Epithelial cell of alveolus of lung (primary cell): ENCODE results near the gene SIGLEC14. TPM values are rescaled to one million over a fixed set of nuclear protein-coding genes. Genes with fewer than 3 reads are reported as not detected.

Source experiments
- total RNA-seq: library from RNA; depleted of rRNA; stranded (reverse); fragments of >200 nt; gene quantifications from 2 replicates; pipeline ENCODE4 v1.2.1, GENCODE V29; 2015

SIGLEC14 gene
- total RNA-seq: 0.13 TPM in 1 of 2 replicates, not detected in the other

GRCh38 chr19:51646730-51647129 is at the start of gene SIGLEC14:
SIGLEC14 (minus strand) TSS chr19:51646825; CDS start chr19:51646759, 66 bp downstream.

GRCh38 chr19:51693260-51693659 is 46.6 kb upstream of the SIGLEC14 start, which contains the start of gene SPACA6:
SPACA6 (plus strand) TSS chr19:51693330; CDS start chr19:51693527, 197 bp downstream.

GRCh38 chr19:51630315-51630714 is 16.3 kb downstream of the SIGLEC14 start, which contains the start of gene SIGLEC5:
SIGLEC5 (minus strand) TSS chr19:51630401; CDS start chr19:51630335, 66 bp downstream.

Other genes with a start within 250 kb of the SIGLEC14 start
- gene SIGLEC10, start 229.2 kb downstream of the SIGLEC14 start, total RNA-seq: not detected in 2 replicates
- gene SIGLEC8, start 188.4 kb downstream of the SIGLEC14 start, total RNA-seq: not detected in 2 replicates
- gene CEACAM18, start 168.3 kb downstream of the SIGLEC14 start, total RNA-seq: not detected in 2 replicates
- gene SIGLEC12, start 145.0 kb downstream of the SIGLEC14 start, total RNA-seq: not detected in 2 replicates
- not detected in 2 replicates for gene SIGLEC6, start 115.2 kb downstream of the SIGLEC14 start, total RNA-seq
- gene ZNF175, start 75.5 kb downstream of the SIGLEC14 start, total RNA-seq: 2.8 and 4.6 TPM in 2 replicates
- gene SIGLEC5, start 16.4 kb downstream of the SIGLEC14 start, total RNA-seq: not detected in 2 replicates
- gene SPACA6, start 46.5 kb upstream of the SIGLEC14 start, total RNA-seq: 2.8 and 3.9 TPM in 2 replicates
- 0.52 and 1.8 TPM in 2 replicates for gene HAS1, start 77.2 kb upstream of the SIGLEC14 start, total RNA-seq
- not detected in 2 replicates for gene FPR1, start 105.1 kb upstream of the SIGLEC14 start, total RNA-seq
- not detected in 2 replicates for gene FPR2, start 114.4 kb upstream of the SIGLEC14 start, total RNA-seq
- gene FPR3, start 148.3 kb upstream of the SIGLEC14 start, total RNA-seq: under 0.01 TPM in 1 of 2 replicates, not detected in the other
- 1.9 and 9.2 TPM in 2 replicates for gene ZNF577, start 241.1 kb upstream of the SIGLEC14 start, total RNA-seq